Keratinocyte (primary cell): ENCODE data around the gene ZRANB1.

Source experiments
- CTCF ChIP-seq, 3 experiments: IDR thresholded peaks in 1 of 3; conservative IDR thresholded peaks in 1 of 3; optimal IDR thresholded peaks in 1 of 3; 2 replicates in 2 of 3; 3 replicates in 1 of 3; pipeline versions ENCODE3 to v1.5.1; 2011; ENCODE audit warnings: low read length in 3 of 3, mild to moderate bottlenecking in 3 of 3, moderate library complexity in 2 of 3, control low read depth in 1 of 3, inconsistent platforms in 1 of 3; ENCODE audit not compliant: insufficient read depth in 2 of 3; ENCODE audit errors: extremely low read depth in 1 of 3
- EZH2 ChIP-seq: IDR thresholded peaks from one replicate; pipeline ENCODE4 v1.6.1; 2012; ENCODE audit warnings: inconsistent platforms, mild to moderate bottlenecking, low read length, moderate library complexity

GRCh38 chr10:124975977-124976514 is 34.1 kb downstream of the ZRANB1 start:
- no peak for TF ChIP-seq CTCF (optimal IDR thresholded peaks at IDR 0.05 in 1 of 3, IDR thresholded peaks at IDR 0.05 in 1 of 3, conservative IDR thresholded peaks at IDR 0.05 in 1 of 3; ENCODE audit: extremely low read depth in 1 of 3, insufficient read depth in 2 of 3, low read length in 3 of 3)
- no peak for TF ChIP-seq EZH2
